ENCODE data around the gene BUD13. TPM values are rescaled to one million over a fixed set of nuclear protein-coding genes. Genes with fewer than 3 reads are reported as not detected.
"Not testable (repeated sequence)": the region's sequence is repeated elsewhere in the genome, so short reads cannot be mapped to it uniquely, and the experiment has no call there.

BUD13 gene
- total RNA-seq (2014; rRNA removed; shearing (Covaris generic)) = 21.7 and 22.1 TPM in 2 replicates

DNA sequence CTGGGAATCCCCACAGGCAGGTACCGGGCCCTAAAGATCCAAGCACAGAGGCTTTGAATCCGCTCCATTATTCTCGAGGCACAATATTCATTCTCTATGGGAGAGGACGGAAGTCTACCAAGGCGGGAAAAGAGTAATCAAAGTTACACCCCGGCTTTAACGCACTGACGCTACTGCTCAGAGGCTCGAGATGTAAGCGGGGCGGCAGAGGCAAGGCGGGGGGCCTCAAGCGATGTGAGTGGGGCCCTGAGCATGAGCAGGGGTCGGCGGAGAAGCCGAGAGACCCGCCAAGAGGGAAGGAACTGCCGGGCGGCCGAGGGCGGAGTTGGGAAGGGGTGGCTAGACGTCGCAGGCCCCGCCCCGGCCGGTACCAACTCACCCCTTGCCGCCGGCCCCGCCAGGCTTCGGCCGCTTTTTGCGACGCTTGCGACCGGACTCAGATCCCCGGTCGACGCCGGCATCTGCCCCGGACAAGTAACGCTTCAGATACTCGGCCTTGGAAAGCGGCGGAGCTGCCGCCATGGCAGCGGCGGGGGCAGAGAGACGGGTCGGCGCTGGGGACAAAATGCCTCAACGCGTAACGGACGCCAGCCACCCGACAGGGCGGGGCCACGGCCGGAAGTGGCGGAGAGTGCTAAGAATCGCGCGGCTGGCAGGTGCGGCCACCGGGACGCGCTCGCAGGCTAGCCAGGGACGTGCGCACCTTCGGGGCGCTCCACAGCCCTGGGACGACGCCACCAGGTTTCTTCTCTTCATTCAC, at the start of gene BUD13:
Gene BUD13, minus strand, starts transcription at position 545 of the 760 bp plus-strand sequence. Its CDS starts 23 bp downstream, at position 522.
- DNase-seq (ENCODE audit: low spot score) = peak; percentile 95

GRCh38 chr11:116822575-116822974, 49.8 kb upstream of the BUD13 start:
- DNase-seq (ENCODE audit: low spot score) = no peak

DNA sequence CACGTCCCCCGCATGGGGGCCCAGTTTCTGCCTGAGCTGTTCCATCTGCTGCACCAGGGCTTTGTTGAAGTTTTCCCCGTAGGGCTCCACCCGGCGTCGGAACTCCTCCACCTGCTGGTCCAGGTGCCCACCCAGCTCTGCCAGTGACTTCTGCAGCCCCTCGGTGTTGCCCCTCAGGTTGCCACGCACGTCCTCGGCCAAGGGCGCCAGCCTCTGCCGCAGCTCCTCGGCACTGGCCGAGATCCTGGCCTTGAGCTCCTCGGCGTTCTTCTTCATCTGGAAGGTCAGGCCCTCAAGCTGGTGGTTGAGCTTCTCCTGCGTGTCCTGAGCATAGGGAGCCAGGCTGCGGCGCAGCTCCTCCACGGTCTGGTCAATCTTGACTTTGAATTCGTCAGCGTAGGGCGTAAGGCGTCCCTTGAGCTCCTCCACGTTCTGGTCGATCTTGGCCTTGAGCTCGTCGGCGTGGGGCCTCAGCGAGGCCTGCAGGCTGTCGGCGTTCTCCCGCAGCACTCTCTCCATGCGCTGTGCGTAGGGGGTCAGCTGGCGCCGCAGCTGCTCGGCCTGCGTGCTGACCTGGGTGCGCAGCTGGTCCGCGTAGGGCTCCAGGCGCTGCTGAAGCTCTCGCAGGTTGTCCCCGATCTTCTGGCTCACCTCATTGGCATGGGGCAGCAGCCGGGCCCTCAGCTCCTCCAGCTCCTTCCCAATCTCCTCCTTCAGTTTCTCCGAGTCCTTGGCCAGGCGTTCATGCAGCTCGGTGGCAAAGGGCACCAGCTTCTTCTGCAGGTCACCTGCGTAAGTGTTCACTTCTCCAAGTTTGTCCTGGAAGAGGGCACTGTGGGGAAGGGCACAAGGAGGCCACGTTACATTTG, 48.5 kb upstream of the BUD13 start:
- no peak for DNase-seq (ENCODE audit: low spot score)

DNA sequence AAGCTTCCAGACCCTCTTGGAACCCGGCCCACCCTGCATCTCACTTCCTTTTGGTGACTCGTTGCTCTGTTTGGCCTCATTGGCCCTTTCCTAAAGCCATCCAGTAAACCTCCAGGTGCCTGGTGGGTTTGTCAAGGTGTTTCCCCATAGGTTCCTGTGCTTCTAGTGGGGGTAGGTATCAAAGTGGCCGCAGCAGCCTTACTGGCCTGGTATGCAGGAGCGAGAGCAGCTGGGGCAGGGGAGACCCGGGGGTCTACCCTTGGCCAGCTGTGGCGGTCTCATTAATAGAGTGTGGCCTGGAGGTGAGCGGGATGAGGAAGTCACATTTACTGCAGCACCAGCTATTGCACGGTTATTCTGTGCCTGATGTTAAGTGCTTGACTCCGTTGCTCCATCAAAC, 46.3 kb upstream of the BUD13 start:
- no peak for DNase-seq (ENCODE audit: low spot score)

DNA sequence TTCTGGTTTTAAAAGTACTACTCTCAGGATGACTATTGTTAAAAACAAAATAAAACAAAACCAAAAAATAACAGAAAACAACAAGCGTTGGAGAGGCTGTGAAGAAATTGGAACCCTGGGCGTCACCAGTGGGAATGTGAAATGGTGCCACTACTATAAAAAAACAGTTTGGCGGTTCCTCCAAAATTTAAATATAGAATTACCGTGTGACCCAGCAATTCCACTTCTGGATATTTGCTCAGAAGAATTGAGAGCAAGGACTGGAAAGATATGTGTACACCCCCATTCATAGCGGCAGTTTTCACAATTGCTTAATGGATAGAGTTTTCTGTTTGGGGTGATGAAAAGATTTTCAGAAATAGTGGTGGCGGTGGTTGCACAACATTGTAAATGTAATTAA, 41.7 kb upstream of the BUD13 start:
- DNase-seq (ENCODE audit: low spot score) = no peak

DNA sequence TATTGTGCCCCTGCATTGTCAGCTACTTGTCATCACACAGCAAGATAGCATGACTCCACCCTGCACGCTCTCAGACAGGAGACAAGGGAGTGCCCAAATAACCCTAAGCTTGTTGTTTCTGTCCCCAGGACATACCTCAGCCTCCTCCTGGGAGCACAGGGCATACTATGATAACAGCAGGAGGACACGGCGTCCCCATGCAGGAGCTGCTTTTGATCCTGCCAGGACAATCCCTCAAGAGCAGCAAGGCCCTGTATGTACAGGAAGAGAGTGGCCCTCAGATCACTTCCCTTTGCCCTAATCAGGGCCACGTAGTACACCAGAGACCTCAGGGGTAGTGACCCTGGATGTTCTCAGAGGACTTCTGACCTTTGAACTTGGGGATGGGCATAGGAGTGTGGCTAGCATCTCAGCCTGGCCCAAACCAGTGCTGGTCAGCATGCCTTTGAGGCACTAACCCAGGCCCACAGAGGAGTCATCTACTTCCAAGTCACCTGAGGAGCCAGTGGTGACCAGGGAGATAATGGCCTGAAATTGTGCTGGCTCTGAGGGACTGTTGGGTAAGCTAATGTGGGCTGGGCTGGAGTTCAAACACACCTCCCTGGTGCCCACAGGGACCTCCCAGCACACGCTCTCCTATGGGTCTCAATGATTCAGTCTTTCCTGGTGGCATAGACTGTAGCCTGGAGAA, 41.1 kb upstream of the BUD13 start:
- no peak for DNase-seq (ENCODE audit: low spot score)

- no peak for DNase-seq (ENCODE audit: low spot score)
These were observed 40.4 kb upstream of the BUD13 start for GRCh38 chr11:116813170-116813569.

DNA sequence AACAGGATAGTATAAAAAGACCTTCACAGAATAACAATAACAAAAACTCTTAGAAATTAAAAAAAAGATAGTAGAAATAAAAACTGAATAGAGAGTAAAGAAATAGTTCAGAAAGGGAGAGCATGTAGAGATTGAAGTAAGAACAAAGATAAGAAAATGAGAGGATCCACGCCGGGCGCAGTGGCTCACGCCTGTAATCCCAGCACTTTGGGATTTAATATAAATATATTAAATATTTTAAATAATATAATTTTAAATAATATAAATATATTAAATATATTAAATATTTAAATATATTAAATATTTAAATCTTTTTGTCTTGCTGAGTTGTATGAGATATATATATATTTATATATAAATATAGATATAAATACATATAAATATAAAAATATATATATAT, 39.3 kb upstream of the BUD13 start:
- DNase-seq (ENCODE audit: low spot score) = no peak

GRCh38 chr11:116811194-116811593, 38.4 kb upstream of the BUD13 start:
- DNase-seq (ENCODE audit: low spot score) = no peak

GRCh38 chr11:116808262-116809175, 35.7 kb upstream of the BUD13 start:
- peak; percentile 45 for DNase-seq (ENCODE audit: low spot score)

DNA sequence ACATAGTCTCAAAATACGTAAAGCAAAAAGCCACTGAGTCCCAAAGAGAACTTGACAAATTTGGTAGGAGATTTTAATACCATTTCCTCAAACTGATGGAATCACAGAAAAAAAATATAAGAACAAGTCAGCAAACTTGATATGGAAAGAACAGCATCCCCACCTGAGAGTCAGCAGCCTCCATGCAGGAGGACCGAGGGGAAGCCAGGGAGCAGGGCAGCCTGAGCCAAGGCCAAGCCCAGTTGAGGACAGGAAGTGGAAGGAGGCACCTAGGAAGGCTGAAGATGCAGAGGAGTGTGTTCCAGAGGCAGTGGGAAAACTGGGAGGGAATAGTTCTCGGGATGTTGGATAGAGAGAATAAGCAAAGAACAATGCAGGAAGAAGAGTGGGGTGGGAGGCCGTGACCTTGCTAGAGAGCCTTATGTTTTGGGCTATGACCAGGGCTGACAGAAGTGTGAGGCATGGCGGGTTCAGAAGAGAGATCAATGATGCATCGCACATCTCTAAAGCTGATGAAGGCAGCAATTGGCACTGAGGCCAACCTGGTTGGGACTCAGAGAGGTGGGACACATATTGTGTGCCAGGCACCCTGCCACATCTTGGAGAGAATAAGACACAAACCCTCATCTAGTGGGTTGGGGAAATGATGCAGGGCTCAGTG, 34.9 kb upstream of the BUD13 start:
- DNase-seq (ENCODE audit: low spot score) = no peak

GRCh38 chr11:116804001-116804400, 31.2 kb upstream of the BUD13 start:
- DNase-seq (ENCODE audit: low spot score) = no peak

- not testable (repeated sequence) for DNase-seq (ENCODE audit: low spot score)
These were observed 28.9 kb upstream of the BUD13 start for GRCh38 chr11:116801662-116802061.

GRCh38 chr11:116800610-116801009, 27.8 kb upstream of the BUD13 start:
- no peak for DNase-seq (ENCODE audit: low spot score)

DNA sequence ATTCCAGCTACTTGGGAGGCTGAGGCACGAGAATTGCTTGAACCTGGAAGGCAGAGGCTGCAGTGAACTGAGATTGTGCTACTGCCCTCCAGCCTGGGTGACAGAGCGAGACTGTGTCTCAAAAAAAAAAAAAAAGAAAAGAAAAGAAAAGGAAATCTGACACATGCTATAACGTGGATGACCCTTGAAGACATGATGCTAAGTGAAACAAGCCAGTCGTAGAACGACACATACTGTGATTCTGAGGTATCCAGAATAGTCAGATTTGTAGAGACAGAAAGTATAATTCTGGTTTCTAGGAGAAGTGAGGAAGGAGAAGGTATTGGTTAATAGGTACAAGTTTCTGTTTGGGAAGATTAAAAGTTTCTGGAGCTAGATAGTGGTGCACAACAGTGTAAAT, 25.6 kb upstream of the BUD13 start:
- no peak for DNase-seq (ENCODE audit: low spot score)

DNA sequence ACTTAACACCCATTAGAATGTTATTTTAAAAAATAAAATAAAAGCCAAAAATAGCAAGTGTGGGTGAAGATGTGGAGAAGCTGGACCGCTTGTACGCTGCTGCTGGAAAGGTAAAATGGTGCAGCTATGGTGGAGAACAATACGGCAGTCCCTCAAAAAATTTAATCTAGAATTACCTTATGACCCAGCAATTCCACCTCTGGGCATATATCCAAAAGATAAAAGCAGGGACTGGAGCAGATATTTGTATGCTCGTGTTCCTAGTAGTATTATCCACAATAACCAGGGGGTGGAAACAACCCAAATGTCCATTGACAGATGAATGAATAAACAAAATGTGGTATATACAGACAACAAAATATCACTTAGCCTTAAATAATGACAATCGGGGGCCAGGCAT, 25.0 kb upstream of the BUD13 start:
- no peak for DNase-seq (ENCODE audit: low spot score)

- DNase-seq (ENCODE audit: low spot score) = no peak
These were observed 23.8 kb upstream of the BUD13 start for GRCh38 chr11:116796548-116796947.

- no peak for DNase-seq (ENCODE audit: low spot score)
These were observed 22.1 kb upstream of the BUD13 start for GRCh38 chr11:116794851-116795250.

- peak; percentile 50 for DNase-seq (ENCODE audit: low spot score)
These were observed 20.9 kb upstream of the BUD13 start for GRCh38 chr11:116793772-116794097.

GRCh38 chr11:116792869-116793771, 20.3 kb upstream of the BUD13 start:
- no peak for DNase-seq (ENCODE audit: low spot score)

Data from HT-29 (cell line).